Ishikawa (cell line): Measurements from ENCODE around the gene MPP4.

Experiments used
- CEBPB ChIP-seq: IDR thresholded peaks from 2 replicates; pipeline ENCODE4 v1.6.1; 2012
- CREB1 ChIP-seq: IDR thresholded peaks from 2 replicates; pipeline ENCODE4 v1.6.1; 2012; ENCODE audit warnings: low read depth
- EGR1 ChIP-seq: IDR thresholded peaks from 2 replicates; pipeline ENCODE4 v1.6.1; 2012
- EP300 ChIP-seq: IDR thresholded peaks from 2 replicates; pipeline ENCODE4 v1.6.1; 2012; ENCODE audit warnings: borderline replicate concordance
- FOXM1 ChIP-seq: IDR thresholded peaks from 2 replicates; pipeline ENCODE4 v1.6.1; 2012; ENCODE audit warnings: low read depth, borderline replicate concordance
- MAX ChIP-seq: IDR thresholded peaks from 2 replicates; pipeline ENCODE4 v1.6.1; 2012
- NFIC ChIP-seq: IDR thresholded peaks from 2 replicates; pipeline ENCODE4 v1.6.1; 2012
- RAD21 ChIP-seq: IDR thresholded peaks from 2 replicates; pipeline ENCODE4 v1.6.1; 2012; ENCODE audit warnings: low read depth
- REST ChIP-seq: IDR thresholded peaks from 2 replicates; pipeline ENCODE4 v1.6.1; 2012; ENCODE audit warnings: low read depth, mild to moderate bottlenecking
- TAF1 ChIP-seq: IDR thresholded peaks from 2 replicates; pipeline ENCODE4 v1.6.1; 2012; ENCODE audit warnings: low read depth, mild to moderate bottlenecking
- TCF12 ChIP-seq: IDR thresholded peaks from 2 replicates; pipeline ENCODE4 v1.6.1; 2012; ENCODE audit warnings: low read depth
- TEAD4 ChIP-seq: IDR thresholded peaks from 2 replicates; pipeline ENCODE4 v1.6.1; 2012
- USF1 ChIP-seq: IDR thresholded peaks from 2 replicates; pipeline ENCODE4 v1.6.1; 2012
- YY1 ChIP-seq: IDR thresholded peaks from 2 replicates; pipeline ENCODE4 v1.6.1; 2012; ENCODE audit warnings: low read depth
- ZBTB7A ChIP-seq: IDR thresholded peaks from 2 replicates; pipeline ENCODE4 v1.6.1; 2012; ENCODE audit warnings: low read depth

Gene MPP4

GRCh38 chr2:201608021-201608420 is 90.4 kb downstream of the MPP4 start:
- TF ChIP-seq TCF12 (no peak), NFIC (no peak), RAD21 (no peak), TAF1 (no peak), REST (no peak), EP300 (no peak), YY1 (no peak), CEBPB (no peak), FOXM1 (no peak), USF1 (no peak), MAX (no peak), ZBTB7A (no peak), CREB1 (no peak), EGR1 (no peak), TEAD4 (no peak)

- no peak for TF ChIP-seq REST
- TF ChIP-seq NFIC: no peak
- TF ChIP-seq CEBPB: no peak
- TF ChIP-seq CREB1: no peak
- TF ChIP-seq MAX: no peak
- no peak for TF ChIP-seq TCF12
- TF ChIP-seq ZBTB7A: no peak
- no peak for TF ChIP-seq EGR1
- no peak for TF ChIP-seq TAF1
- TF ChIP-seq EP300: no peak
- TF ChIP-seq FOXM1: no peak
- no peak for TF ChIP-seq YY1
- no peak for TF ChIP-seq RAD21
Observed at GRCh38 chr2:201607568-201607967, 90.9 kb downstream of the MPP4 start.

- TF ChIP-seq CREB1: no peak
- no peak for TF ChIP-seq CEBPB
- no peak for TF ChIP-seq MAX
- TF ChIP-seq EP300: no peak
- no peak for TF ChIP-seq FOXM1
- no peak for TF ChIP-seq ZBTB7A
- TF ChIP-seq USF1: no peak
- TF ChIP-seq TEAD4: no peak
- no peak for TF ChIP-seq RAD21
- TF ChIP-seq TCF12: no peak
- no peak for TF ChIP-seq EGR1
- no peak for TF ChIP-seq NFIC
- TF ChIP-seq REST: no peak
- TF ChIP-seq YY1: no peak
- no peak for TF ChIP-seq TAF1
Observed at GRCh38 chr2:201600906-201601305, 97.5 kb downstream of the MPP4 start.

- TF ChIP-seq YY1: no peak
- no peak for TF ChIP-seq ZBTB7A
- no peak for TF ChIP-seq CEBPB
- no peak for TF ChIP-seq TAF1
- no peak for TF ChIP-seq EGR1
- no peak for TF ChIP-seq CREB1
- TF ChIP-seq MAX: no peak
- no peak for TF ChIP-seq NFIC
Observed at GRCh38 chr2:201597397-201597796, 101.0 kb downstream of the MPP4 start.
